NCI-H2029 treated with DMSO at 0.1 percent for 48 hours (cell line): ENCODE results near the gene RTEL1.
"Not testable (repeated sequence)": the region's sequence is repeated elsewhere in the genome, so short reads cannot be mapped to it uniquely, and the experiment has no call there.

Experiments
- DNase-seq: peaks from one replicate; lab custom pipeline; 2025; lab: John Stamatoyannopoulos, UW

RTEL1 gene

DNA sequence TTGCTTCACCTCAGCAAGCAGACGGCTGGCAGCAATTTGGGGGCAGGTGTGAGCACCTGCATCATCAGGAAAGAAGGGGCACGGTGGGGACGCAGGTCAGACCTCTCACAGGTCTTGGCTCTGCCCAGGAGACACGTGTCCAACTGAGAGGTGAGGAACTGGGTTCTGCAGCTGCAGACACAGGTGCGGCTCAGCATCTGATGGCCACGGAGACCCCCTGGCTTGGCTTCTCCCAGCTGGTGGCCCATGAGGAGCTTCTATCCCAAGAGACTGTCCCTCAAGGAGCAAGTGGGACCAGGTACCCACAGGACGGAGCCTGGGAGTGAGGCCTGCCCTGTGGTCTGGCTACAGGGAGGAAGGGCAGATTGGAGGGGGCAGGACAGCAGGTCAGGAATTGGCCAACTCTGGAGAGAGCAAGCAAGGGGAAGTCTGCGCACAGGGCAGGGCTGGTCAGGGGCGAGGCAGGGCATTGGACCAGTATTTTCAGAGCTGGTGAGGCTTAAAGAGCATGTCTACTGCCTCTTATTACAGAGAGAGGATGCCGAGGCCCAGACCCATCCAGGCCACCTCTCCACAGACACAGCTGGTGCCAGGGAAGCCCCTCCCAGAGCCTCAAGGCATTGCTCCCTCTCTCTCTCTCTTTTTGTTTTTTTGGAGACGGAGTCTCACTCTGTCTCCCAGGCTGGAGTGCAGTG is 9.1 kb upstream of the RTEL1 start:
- DNase-seq, result no peak

DNA sequence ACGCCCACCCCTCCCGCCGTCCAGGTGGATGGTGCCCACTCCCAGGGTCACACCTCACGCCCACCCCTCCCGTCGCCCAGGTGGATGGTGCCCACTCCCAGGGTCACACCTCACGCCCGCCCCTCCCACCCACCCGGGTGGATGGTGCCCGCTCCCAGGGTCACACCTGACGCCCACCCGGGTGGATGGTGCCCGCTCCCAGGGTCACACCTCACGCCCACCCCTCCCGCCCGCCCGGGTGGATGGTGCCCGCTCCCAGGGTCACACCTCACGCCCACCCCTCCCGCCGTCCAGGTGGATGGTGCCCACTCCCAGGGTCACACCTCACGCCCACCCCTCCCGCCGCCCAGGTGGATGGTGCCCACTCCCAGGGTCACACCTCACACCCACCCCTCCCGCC is 7.6 kb upstream of the RTEL1 start:
- DNase-seq, result not testable (repeated sequence)

DNA sequence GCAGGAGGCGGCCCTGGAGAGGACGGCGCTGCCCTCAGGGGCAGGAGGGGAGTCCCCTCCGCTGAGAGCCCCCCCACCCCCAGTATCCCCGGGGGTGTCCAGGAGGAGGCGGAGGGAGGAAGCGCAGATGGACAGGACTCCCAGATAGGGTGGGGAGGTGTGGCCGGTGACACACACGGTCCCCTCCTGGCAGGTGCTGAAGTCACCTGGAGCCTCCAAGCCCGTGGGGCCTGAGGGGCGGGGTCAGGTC is 6.2 kb upstream of the RTEL1 start:
- no peak for DNase-seq

DNA sequence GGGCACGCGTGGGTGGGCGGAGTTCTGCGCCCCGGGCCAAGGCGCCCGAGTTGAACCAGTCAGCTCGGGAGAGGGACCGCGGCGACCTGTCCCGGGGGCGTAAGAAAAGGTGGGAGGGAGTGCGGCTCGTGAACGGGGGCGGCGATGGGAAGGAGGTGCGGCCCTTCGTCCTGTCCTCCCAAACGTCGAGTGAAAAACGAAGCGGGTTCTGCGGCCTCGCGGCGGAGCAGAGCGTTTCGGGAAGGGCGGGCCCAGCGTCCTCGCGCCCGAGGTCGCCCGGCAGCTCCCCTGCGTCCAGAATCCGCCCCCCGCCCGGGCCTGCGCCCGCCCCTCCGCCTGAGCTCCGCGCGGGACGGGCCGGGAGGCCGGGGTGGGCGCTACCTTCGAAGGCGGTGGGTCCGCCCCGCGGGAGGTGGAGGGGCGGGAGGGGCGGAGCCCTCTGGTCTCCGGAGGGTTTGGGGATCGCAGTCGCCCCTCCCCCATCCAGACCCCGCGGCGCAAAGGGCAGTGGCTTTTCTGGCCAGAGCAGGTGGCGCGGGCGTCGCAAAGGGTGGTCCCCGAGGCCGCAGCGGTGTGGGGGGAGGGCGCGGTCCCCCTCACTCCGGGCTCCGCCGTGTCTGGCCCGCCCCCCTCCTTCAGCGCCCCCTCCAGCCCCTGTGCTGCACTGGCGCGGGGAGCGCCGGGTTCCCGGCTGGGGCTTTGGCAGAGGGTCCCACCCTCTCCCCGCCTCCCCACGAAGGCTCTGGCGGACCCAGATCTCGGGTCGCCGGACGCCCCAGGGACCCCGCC is 5.7 kb upstream of the RTEL1 start:
- no peak for DNase-seq

DNA sequence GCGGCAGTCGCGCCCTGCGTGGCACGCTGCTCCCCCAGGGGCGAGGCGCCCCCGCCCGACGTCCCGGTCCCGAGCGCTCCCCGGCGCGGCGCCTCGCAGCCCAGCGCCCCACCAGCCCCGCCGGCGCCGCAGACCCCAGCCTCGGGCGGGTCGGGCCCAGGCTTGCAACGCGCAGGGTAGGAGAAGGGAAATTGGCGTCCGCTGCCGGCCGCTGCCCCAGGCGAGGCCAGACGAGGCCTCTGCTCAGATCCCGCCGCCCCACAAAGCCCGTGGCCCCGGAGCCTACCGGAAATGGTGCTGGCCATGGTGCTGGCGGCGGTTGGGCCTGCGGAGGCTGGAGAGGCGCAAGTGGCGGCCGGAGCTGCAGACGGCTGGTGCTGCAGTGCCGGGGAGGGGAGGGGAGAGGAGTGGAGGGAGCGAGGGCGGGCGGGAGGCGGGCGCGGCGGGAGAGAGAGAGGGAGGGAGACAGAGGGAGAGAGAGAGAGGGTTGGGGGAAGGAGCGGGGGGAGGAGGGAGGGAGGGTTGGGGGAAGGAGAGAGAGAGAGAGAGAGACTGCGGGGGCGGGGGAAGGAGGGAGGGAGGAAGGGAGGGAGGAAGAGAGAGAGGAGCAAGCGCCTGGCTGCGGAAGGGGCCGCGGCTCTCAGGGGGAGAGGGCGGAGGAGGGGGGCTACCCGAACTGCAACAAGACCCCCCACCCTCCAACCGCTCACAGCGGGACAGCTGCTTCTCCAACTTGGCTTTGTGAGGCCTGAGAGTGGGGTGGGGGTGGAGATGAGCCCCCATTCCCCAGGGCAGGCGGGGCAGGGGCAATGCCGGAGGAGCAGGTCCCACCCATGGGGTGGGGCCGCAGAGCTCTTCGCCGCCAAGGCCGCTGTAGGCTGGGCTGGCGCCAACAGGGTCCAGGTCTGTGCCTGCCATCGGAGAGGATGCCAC is 4.8 kb upstream of the RTEL1 start, which contains the start of gene STMN3:
Gene STMN3 (minus strand): TSS at position 384 of the 933 bp plus-strand sequence. CDS start 79 bp downstream, at position 305.
- DNase-seq, result peak; percentile 36

DNA sequence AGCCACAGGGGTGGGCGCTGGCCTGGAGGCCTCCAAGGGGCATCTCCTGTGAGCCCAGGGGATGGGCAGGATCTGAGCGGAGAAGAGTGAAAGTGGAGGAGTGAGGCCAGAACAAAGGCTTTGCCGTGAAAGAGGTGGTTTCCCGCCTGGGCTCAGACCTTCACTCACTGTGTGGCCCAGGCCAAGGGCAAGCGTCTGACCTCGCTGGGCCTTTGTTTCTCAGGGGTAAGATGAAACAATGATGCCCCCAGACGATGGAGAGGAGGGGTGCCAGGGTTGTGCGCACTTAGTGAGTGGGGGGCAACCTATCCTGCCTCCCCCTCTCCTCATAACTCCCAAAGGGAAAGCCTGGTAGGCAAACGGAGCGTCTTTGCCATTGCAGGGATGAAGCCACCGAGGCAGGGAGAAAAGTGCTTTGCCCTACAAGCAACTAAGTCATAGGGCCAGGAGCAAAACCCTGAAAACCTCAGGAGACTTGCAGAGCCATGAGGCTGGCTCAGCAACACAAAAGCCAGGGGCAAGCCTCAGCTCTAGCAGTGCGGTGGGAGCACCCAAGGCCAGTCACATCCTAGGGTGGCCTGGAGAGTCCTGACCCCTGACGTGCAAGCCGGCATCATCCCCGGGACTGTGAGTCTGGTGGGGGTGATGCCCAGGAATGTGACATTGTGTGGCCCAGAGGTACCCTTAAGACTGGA is 4.0 kb upstream of the RTEL1 start:
- no peak for DNase-seq

DNA sequence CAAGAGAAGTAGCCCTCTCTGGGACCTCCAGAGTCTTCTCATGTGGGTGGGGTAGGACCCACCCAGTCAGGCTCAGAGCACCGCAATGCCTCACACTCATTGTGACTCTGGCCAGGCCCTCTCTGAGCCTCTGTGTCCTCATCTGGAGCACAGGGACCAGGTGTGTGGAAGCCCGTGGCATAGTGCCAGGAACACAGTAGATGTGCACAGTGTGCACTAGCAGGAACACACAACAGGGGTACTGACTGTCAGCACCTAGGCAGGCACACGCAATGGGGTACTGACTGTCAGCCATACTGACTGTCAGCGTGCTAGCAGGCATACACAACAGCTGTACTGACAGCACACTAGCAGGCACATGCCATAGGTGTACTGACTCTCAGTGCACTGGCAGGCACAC is 2.9 kb upstream of the RTEL1 start:
- DNase-seq, result no peak

DNA sequence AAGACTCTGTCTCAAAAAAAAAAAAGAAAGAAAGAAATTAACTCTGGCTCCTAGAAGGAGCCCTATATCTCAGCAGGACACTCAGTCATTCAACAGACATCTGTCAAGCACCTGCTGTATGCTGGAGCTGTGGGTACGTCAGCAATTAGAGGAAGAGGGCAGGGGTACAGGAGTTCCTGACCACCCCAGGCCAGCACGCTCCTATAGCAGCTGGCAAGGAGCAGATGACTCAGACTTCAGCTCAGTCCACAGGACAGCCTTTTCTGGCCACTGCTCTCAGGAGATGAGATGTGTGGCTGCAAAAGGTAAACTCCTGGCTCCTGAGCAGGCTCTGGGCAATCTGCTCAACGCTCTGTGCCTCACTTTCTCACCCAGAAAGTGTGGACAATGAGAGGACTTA is 1.7 kb upstream of the RTEL1 start:
- DNase-seq, result no peak

DNA sequence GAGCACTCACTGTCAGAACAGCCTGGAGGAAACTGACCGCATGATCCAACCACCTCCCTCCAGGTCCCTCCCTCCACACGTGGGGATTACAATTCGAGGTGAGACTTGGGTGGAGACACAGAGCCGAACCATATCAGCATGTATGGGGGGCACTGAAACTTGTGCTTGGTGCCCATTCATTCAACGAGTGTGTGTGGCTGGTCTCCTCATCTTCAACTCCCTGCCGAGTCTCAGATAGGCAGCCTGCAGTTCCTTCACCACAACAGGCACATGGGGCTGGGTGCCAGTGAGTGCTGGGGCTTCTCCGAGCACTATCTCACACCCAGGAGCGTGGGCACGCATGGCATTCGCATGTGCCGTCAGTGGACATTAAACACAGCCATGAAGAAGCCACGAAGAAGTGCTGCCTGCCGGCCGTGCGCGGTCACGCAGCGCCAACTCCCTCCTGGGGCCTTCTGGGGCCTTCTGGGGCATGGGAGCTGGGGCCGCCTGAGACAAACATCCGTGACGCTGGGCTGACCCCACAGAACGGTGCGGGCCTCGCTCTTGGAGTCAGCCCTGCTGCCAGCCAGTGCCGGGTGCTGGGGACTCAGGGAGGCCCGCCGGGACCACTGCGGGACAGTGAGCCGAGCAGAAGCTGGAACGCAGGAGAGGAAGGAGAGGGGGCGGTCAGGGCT is 714 bp upstream of the RTEL1 start:
- DNase-seq, result no peak

DNA sequence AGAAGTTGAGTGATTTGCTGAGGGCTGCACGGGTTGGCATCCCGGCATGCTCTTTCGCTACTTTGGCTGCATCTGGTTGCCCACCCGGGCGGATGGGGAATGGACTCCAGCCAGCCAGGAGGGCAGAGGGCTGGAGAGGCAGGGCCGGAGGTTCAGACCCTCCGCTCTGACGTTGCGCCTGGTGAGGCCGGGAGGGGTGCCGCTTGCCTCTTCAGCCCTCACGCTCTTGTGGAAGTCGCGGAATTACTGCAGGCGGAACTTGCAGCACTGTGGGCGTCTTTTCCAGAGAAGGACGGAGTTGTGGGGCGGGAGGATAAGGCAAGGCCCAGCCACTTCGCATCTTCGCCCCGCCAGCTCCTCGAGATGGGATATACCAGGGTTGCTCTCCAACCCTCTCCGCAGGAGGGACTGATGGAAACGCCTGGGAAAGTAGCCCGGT is 656 bp downstream of the RTEL1 start:
- DNase-seq, result no peak

DNA sequence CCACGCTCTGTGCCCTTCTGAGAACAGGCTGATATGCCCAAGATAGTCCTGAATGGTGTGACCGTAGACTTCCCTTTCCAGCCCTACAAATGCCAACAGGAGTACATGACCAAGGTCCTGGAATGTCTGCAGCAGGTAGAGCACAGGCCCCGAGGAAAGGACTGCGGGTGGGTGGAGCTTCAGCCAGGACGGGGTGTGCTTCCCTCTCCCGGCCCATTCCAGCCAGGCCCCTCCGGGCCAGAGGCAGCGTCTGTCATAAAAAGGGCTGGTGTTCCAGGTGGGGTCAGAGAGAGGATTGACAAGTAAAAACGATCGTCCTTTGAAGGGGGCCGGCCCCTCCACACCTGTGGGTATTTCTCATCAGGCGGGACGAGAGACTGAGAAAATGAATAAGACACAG is 1.3 kb downstream of the RTEL1 start:
- DNase-seq, result no peak

DNA sequence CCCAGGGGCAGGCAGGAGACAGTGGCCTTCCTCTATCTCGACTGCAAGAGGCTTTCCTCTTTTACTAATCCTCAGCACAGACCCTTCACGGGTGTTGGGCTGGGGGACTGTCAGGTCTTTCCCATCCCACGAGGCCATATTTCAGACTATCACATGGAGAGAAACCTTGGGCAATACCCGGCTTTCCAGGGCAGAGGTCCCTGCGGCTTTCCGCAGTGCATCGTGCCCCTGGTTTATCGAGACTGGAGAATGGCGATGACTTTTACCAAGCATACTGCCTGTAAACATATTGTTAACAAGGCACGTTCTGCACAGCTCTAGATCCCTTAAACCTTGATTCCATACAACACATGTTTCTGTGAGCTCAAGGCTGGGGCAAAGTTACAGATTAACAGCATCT is 2.1 kb downstream of the RTEL1 start:
- not testable (repeated sequence) for DNase-seq

DNA sequence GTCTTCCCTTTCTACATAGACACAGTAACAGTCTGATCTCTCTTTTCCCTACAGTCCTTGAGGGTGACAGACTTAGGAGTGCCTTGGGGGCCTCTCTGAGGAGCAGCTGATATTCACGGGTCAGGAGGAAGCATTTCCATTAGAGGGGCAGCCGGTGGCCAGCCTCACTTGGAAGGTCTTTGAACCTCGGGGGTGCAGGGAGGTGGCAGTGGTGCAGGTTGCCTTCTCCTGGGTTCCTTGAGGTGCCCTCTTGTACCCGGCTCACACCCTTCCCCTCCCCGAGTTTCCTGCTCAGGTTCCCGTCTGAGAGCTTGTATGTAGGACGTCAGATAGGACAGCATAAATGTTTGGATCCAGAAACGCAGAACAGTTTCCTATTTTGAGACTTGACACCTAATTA is 2.5 kb downstream of the RTEL1 start:
- DNase-seq, result no peak

DNA sequence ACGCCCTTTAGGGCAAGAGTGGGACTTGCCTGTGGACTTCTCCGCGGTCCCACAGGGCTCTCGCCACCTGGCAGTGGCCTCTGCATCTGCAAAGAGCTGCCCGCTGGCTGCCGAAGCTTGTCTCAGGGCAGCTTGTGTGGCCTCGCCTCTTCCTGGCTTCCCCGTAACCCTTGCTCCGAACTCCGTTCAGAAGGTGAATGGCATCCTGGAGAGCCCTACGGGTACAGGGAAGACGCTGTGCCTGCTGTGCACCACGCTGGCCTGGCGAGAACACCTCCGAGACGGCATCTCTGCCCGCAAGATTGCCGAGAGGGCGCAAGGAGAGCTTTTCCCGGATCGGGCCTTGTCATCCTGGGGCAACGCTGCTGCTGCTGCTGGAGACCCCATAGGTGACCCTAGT is 3.0 kb downstream of the RTEL1 start:
- no peak for DNase-seq

DNA sequence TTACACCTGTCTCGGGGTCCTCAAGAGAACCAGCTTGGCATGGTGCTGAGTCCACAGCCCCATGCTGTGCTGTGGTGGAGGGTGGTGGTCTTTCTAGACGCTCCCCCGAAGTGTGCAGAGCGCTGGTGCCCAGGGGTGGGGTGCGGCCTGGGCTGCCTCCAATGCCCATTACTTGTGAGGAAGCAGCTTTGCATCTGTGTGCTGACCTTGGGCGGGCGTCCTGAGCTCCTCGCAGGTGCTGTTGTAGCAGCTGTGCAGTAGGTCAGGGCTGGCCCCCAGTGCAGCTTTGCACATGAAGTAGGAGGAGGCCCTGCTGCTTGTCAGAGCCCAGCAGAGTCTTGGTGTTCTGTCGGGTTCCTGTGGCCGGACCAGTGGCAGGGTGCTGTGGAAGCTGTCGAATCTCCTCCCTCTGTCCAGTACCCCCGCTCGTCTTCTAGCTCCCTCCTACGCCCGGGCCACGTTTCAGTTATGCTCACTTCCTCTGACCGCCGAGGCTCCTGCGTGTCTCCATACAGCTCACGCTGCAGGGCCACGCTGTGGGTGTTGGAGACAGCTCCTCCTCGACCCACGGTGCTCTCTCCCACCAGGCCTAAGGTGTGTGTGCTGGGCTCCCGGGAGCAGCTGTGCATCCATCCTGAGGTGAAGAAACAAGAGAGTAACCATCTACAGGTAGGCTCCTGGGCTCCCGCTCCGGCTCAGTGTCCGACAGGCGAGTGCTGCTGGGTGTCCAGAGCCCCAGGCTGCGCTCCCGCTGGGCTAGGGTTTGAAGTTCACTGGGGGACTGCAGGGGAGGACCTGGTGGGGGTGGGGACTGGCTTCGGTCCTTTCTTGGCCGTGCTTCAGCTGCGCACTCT is 4.1 kb downstream of the RTEL1 start:
- no peak for DNase-seq

DNA sequence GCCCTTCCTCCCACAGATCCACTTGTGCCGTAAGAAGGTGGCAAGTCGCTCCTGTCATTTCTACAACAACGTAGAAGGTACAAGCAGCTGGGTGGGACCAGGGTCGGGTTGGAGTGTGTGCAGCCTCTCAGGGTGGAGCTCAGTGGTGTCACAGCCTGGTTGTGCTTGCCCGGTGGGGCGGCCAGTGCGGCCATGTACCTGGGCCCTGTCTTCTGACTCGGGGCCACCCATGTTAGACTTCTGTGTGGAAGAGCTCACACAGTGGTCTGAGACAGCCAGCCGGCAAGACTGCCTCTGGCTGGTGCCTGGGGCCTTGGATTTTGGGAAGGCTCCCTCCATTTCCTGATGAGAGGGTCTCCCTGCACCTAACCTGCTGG is 4.7 kb downstream of the RTEL1 start:
- no peak for DNase-seq

DNA sequence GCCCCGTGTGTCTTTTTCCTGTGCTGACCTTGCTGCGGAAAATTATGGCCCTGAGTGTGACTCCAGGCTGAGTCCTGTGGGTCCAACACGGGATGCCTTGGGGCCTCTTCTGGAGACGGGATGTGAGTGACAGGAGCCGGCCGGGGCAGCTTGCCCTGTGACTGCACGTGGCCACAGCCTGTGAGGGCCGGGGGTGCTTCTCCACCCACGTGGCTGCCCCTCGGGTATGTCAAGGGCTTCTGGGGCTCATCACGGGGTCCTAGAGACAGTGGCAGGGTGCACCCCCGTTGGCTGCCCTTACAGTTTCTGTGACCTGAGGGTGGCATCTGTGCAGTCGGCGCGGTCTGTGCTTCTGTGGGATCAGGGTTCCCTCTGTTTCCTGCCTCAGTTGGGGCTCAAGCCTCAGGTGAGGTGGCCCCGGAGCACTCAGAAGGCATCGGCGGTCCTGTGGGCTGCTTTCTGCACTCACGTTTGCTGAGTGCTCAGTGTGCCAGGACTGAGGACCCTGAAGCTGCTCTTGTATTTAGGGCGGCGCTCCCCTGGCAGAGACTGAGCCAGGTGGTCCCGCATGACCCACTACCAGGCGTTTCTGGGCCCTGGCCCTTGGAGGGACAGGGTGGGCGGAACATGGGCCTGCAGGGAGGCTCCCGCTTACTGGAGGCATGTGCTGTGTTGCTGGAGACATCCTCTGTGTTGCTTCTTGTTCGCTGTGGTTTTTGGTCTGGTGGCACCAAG is 5.4 kb downstream of the RTEL1 start:
- DNase-seq, result no peak

DNA sequence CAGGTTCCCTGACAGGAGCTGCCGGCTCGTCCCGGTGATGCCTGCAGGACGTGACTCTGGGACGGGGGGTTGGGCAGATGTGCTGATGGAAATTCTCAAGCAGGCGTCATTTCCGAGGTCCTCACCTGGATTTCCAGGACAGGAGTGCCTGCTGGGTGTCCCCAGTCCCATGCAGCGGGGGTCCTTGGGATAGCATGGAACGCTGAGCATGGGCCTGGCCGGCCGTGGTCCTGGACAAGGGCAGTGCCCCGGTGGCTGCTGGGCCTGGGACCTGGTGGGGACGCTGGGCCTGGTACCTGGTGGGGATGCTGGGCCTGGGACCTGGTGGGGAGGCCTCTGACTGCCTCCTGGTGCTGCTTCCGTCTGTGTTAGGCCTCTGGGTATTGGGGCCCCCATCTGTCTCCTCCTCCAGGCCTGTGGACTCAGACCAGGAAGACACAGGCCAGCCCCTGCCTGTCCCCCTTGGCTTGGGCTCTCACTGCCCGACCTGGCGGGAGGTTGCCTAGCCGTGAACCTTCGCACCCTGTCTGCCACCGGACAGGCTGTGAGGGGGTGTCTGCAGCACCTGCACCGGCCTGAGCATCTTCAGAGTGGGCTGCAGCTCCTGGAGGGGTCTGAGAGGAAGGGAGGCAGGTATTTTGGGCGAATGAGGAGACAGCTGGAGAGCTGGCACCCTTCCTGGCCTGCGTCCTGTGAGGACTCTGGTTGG is 6.2 kb downstream of the RTEL1 start:
- no peak for DNase-seq

DNA sequence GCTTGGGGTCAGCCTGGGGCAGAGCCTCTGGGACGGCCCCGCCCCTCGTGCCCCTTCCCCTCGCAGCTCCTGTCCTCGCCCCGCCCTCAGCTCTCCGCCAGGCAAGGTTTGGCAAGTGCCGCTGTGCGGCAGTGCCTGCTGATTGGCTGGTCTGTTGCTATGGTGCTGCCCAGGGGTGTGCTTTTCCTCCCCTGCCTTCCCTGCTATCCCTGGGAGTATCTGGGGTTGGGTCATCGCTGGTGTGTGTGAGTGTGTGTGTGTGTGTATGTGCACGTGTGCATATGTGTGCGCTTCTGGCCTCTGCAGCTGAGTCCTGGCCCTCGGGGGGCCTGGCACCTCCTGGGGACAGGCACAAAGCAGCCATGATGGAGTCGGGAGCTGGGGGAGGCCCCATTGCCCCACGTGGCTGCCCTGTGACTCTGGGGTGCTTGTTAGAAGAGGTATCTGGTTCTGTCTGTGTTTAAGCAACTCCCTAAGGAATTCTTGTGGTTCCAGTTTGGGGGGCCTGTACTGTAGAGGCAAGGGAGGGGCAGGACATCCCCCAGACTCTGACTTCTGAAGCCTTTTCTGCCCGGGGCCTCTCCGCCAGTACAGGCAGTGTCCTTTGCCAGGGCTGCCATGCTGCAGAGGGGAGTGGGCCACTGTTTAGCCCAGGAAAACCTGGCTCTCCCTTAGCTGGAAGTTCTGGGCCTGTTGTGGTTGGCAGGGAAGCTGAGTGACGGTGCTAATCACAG is 6.9 kb downstream of the RTEL1 start:
- no peak for DNase-seq
